SK-N-SH (cell line): ENCODE data around the gene SNRPB2. TPM values are rescaled to one million over a fixed set of nuclear protein-coding genes. Genes with fewer than 3 reads are reported as not detected.

ENCODE experiments used
- CTCF ChIA-PET: fragments of 300-600, 350-600 bp; formaldehyde crosslinking; extraction: SDS; loops from one replicate; lab custom pipeline; 2021; lab: Yijun Ruan, JAX
- POLR2A ChIA-PET: fragments of 350-600 bp; sonication (Branson Sonifier 250); formaldehyde crosslinking; extraction: SDS; loops from one replicate; lab custom pipeline; 2020; ENCODE audit warnings: antibody characterized with exemption, inconsistent platforms; lab: Yijun Ruan, JAX
- DNase-seq: peaks from one replicate; pipeline ENCODE4 v3.0.0; 2012
- H2AFZ ChIP-seq: fragments of 200-600 bp; sonication (generic); 2 replicates; pipeline ENCODE4 v1.8.1; 2016; ENCODE audit warnings: antibody characterized with exemption, mild to moderate bottlenecking, low read depth
- H3F3A ChIP-seq: fragments of 200-600 bp; sonication (generic); replicated peaks from 2 replicates; pipeline ENCODE3; 2016; ENCODE audit warnings: antibody characterized with exemption, mild to moderate bottlenecking; ENCODE audit not compliant: insufficient read depth
- H3K27ac ChIP-seq, 2 experiments: fragments of 200-500 bp in 1 of 2; fragments of 200-600 bp in 1 of 2; sonication (Bioruptor generic) in 1 of 2; sonication (generic), shearing (Covaris generic) in 1 of 2; 2 replicates each; pipeline versions ENCODE4 v1.5.1 to v1.6.1; 2014 to 2016; ENCODE audit warnings: low read depth in 2 of 2, inconsistent platforms in 1 of 2, low read length in 1 of 2, mild to moderate bottlenecking in 1 of 2, mixed read lengths in 1 of 2
- H3K27me3 ChIP-seq: fragments of 200-600 bp; sonication (generic), shearing (Covaris generic); 2 replicates; pipeline ENCODE4 v1.6.1; 2016; ENCODE audit warnings: mixed run types; ENCODE audit not compliant: insufficient read depth
- H3K36me3 ChIP-seq, 2 experiments: fragments of 200-500 bp in 1 of 2; fragments of 200-600 bp in 1 of 2; sonication (Bioruptor generic) in 1 of 2; sonication (generic) in 1 of 2; replicated peaks in 1 of 2; 2 replicates each; pipeline versions ENCODE3 to v1.5.1; 2014 to 2016; ENCODE audit warnings: low read length in 1 of 2, mild to moderate bottlenecking in 1 of 2; ENCODE audit not compliant: insufficient read depth in 2 of 2, control insufficient read depth in 1 of 2
- H3K4me1 ChIP-seq, 2 experiments: fragments of 200-500 bp in 1 of 2; fragments of 200-600 bp in 1 of 2; sonication (Bioruptor generic) in 1 of 2; sonication (generic), shearing (Covaris generic) in 1 of 2; 2 replicates each; pipeline versions ENCODE4 v1.5.1 to v1.6.1; 2014 to 2016; ENCODE audit warnings: low read depth in 1 of 2, low read length in 1 of 2, mixed run types in 1 of 2; ENCODE audit not compliant: insufficient read depth in 2 of 2, control insufficient read depth in 1 of 2
- H3K4me2 ChIP-seq: fragments of 200-600 bp; sonication (generic), shearing (Covaris generic); 2 replicates; pipeline ENCODE4 v1.6.1; 2017; ENCODE audit warnings: mixed run types
- H3K4me3 ChIP-seq, 2 experiments: fragments of 200-500 bp in 1 of 2; fragments of 200-600 bp in 1 of 2; sonication (Bioruptor generic) in 1 of 2; sonication (generic), shearing (Covaris generic) in 1 of 2; 2 replicates each; pipeline versions ENCODE4 v1.5.1 to v1.8.1; 2014 to 2016; ENCODE audit warnings: low read depth in 2 of 2, inconsistent platforms in 1 of 2, low read length in 1 of 2, mild to moderate bottlenecking in 1 of 2, mixed read lengths in 1 of 2, moderate library complexity in 1 of 2
- H3K79me2 ChIP-seq: fragments of 200-600 bp; sonication (generic); 2 replicates; pipeline ENCODE4 v1.8.1; 2017; ENCODE audit warnings: mild to moderate bottlenecking; ENCODE audit not compliant: insufficient read depth
- H3K9ac ChIP-seq: fragments of 200-600 bp; sonication (generic); 2 replicates; pipeline ENCODE4 v1.6.1; 2017; ENCODE audit warnings: mixed run types
- H3K9me2 ChIP-seq: fragments of 200-600 bp; sonication (generic); 2 replicates; pipeline ENCODE4 v1.6.1; 2017; ENCODE audit warnings: mixed run types
- H3K9me3 ChIP-seq: fragments of 200-600 bp; sonication (generic); 2 replicates; pipeline ENCODE4 v1.6.1; 2017; ENCODE audit warnings: mixed run types, mild to moderate bottlenecking, moderate library complexity
- H4K20me1 ChIP-seq: fragments of 200-600 bp; sonication (generic); 2 replicates; pipeline ENCODE4 v1.6.1; 2017; ENCODE audit warnings: mild to moderate bottlenecking, mixed run types; ENCODE audit not compliant: insufficient read depth
- CTCF ChIP-seq: fragments of 200-600 bp; sonication (generic); IDR thresholded peaks from 2 replicates; pipeline ENCODE4 v1.6.1; 2017; ENCODE audit warnings: antibody characterized with exemption, mild to moderate bottlenecking, moderate library complexity
- EP300 ChIP-seq, 2 experiments: IDR thresholded peaks; 2 replicates each; pipeline versions ENCODE4 v1.4.0 to v1.6.1; 2012; ENCODE audit warnings: borderline replicate concordance in 1 of 2, low read depth in 1 of 2, low read length in 1 of 2
- FOSL2 ChIP-seq: IDR thresholded peaks from 2 replicates; pipeline ENCODE4 v1.4.0; 2012; ENCODE audit warnings: low read depth, mild to moderate bottlenecking, moderate library complexity, borderline replicate concordance
- FOXJ3 ChIP-seq: sonication (generic); formaldehyde crosslinking; IDR thresholded peaks from 2 replicates; pipeline ENCODE4 v1.5.1; 2020; ENCODE audit warnings: mild to moderate bottlenecking, missing genetic modification reagents
- GATA2 ChIP-seq: sonication (generic); formaldehyde crosslinking; IDR thresholded peaks from 2 replicates; pipeline ENCODE4 v1.5.0; 2020; ENCODE audit warnings: mild to moderate bottlenecking, missing genetic modification reagents
- IRF3 ChIP-seq: fragments of 150-350 bp; IDR thresholded peaks from 2 replicates; pipeline ENCODE4 v1.6.1; 2016; ENCODE audit warnings: mild to moderate bottlenecking, low read depth, low read length
- MAX ChIP-seq: IDR thresholded peaks from 2 replicates; pipeline ENCODE4 v1.4.0; 2012; ENCODE audit warnings: low read depth
- NRF1 ChIP-seq: IDR thresholded peaks from 2 replicates; pipeline ENCODE4 v1.6.1; 2012; ENCODE audit warnings: low read depth, mild to moderate bottlenecking, low read length
- RCOR1 ChIP-seq: fragments of 150-350 bp; IDR thresholded peaks from 2 replicates; pipeline ENCODE4 v1.6.1; 2017; ENCODE audit warnings: antibody characterized with exemption, low read length
- RFX5 ChIP-seq: IDR thresholded peaks from 2 replicates; pipeline ENCODE4 v1.6.1; 2012; ENCODE audit warnings: mild to moderate bottlenecking, improper control_type of control experiment, low read length
- RXRA ChIP-seq: IDR thresholded peaks from 2 replicates; pipeline ENCODE4 v1.4.0; 2012; ENCODE audit warnings: low read depth, mild to moderate bottlenecking, borderline replicate concordance
- SIN3A ChIP-seq: IDR thresholded peaks from 2 replicates; pipeline ENCODE4 v1.6.1; 2012; ENCODE audit warnings: low read depth, mild to moderate bottlenecking, low read length, moderate library complexity, borderline replicate concordance
- TAF1 ChIP-seq: IDR thresholded peaks from 2 replicates; pipeline ENCODE4 v1.6.1; 2012; ENCODE audit warnings: low read depth, mild to moderate bottlenecking, low read length, moderate library complexity, borderline replicate concordance
- TCF12 ChIP-seq: IDR thresholded peaks from 2 replicates; pipeline ENCODE4 v1.4.0; 2012
- TEAD4 ChIP-seq: IDR thresholded peaks from 2 replicates; pipeline ENCODE4 v1.4.0; 2012; ENCODE audit warnings: mild to moderate bottlenecking, borderline replicate concordance; ENCODE audit not compliant: insufficient read depth
- USF2 ChIP-seq: fragments of 150-350 bp; IDR thresholded peaks from 2 replicates; pipeline ENCODE4 v1.6.1; 2017; ENCODE audit warnings: antibody characterized with exemption, low read length, low read depth, borderline replicate concordance
- YY1 ChIP-seq: IDR thresholded peaks from 2 replicates; pipeline ENCODE4 v1.4.0; 2012; ENCODE audit warnings: low read depth, mild to moderate bottlenecking
- ZBTB33 ChIP-seq: IDR thresholded peaks from 2 replicates; pipeline ENCODE4 v1.4.0; 2012; ENCODE audit warnings: low read depth, borderline replicate concordance
- WGBS: methylation state at CpG from one replicate; pipeline ENCODE4 v1.1.6; 2017; ENCODE audit warnings: low lambda C conversion rate; 5-methylcytosine and 5-hydroxymethylcytosine counted together
- polyA plus RNA-seq, 3 experiments: library from polyadenylated mRNA; depleted of rRNA; stranded (reverse); fragments of >200 nt; gene quantifications; 2 replicates each; pipeline ENCODE4 v1.2.3, GENCODE V29; 2012

The SNRPB2 gene
- polyA plus RNA-seq, 1 of the 3 experiments (the other 2 are of a cell fraction): 46.6 TPM

GRCh38 chr20:16692442-16692841 lies 37.4 kb upstream of the SNRPB2 start (continued):
- TF ChIP-seq ZBTB33 (no peak), GATA2 (CRISPR knock-in tag) (no peak), TAF1 (no peak), FOSL2 (no peak), SIN3A (no peak), FOXJ3 (CRISPR knock-in tag) (no peak), RFX5 (no peak), YY1 (no peak), EP300 (IDR thresholded peaks at IDR 0.05; ENCODE audit: borderline replicate concordance in 1 of 2, low read depth in 1 of 2, low read length in 1 of 2) (peak in 1 of 2 experiments; percentile 31; a peak in 1 of 4 replicates), RXRA (no peak), CTCF (no peak), MAX (no peak), USF2 (no peak), TEAD4 (no peak), IRF3 (no peak), TCF12 (peak; percentile 60)

GRCh38 chr20:16693278-16693677 lies 36.5 kb upstream of the SNRPB2 start:
- Histone ChIP-seq H3F3A (no peaks in the 10 kb centered on the region), H3K27ac (no peak overlapping the region), H4K20me1 (no peaks in the 10 kb centered on the region), H3K36me3 (no peaks in the 10 kb centered on the region), H3K4me3 (no peak overlapping the region), H2AFZ (no peak overlapping the region), H3K9me2 (no peaks in the 10 kb centered on the region), H3K27me3 (no peaks in the 10 kb centered on the region), H3K4me2 (no peak overlapping the region), H3K4me1 (peaks cover 0 to 8% of the 10 kb centered on the region in 2 experiments; a peak in 2 of 4 replicates), H3K9me3 (no peaks in the 10 kb centered on the region), H3K79me2 (no peaks in the 10 kb centered on the region), H3K9ac (no peak overlapping the region)
- TF ChIP-seq RCOR1 (no peak), NRF1 (no peak), TCF12 (no peak)
- DNase-seq: no peak
- ChIA-PET POLR2A (no interaction called here), CTCF (no interaction called here)
- WGBS: 22% methylated on average over 1 of the region's 1 CpG
